Fibroblast of the conjunctiva (primary cell): ENCODE measurements around the gene CDK7.

Source experiments
- DNase-seq: peaks from one replicate; pipeline ENCODE4 v3.0.0-alpha.2; 2010; ENCODE audit warnings: low read depth

Gene CDK7

DNA sequence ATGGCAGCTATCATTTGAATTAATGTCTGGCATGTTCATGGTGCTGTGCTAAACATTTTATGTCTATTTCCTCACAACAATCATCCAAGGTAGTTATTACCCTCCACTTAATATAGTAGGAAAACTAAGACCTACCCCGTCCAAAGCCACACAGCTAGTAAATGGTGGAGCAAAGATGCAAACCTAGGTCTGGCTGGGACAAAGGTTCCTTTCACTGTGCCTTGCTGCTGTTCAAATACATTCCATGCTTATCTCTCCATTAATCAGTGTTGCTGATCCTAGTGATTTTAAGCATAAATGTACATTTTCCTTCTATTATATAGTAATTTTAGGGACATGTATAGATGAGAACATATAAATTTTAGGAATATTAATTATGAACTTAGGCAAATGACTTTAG lies 59.2 kb downstream of the CDK7 start:
- DNase-seq, result no peak

- peak; percentile 9 for DNase-seq
Observed at GRCh38 chr5:69295088-69295754, 60.5 kb downstream of the CDK7 start.

- no peak for DNase-seq
Observed at GRCh38 chr5:69299625-69300024, 64.9 kb downstream of the CDK7 start.

- DNase-seq, result no peak
Observed at GRCh38 chr5:69300537-69301203, 66.0 kb downstream of the CDK7 start.

GRCh38 chr5:69305512-69305911 lies 70.8 kb downstream of the CDK7 start:
- no peak for DNase-seq

- DNase-seq, result no peak
Observed at GRCh38 chr5:69308046-69308553, 73.4 kb downstream of the CDK7 start.

DNA sequence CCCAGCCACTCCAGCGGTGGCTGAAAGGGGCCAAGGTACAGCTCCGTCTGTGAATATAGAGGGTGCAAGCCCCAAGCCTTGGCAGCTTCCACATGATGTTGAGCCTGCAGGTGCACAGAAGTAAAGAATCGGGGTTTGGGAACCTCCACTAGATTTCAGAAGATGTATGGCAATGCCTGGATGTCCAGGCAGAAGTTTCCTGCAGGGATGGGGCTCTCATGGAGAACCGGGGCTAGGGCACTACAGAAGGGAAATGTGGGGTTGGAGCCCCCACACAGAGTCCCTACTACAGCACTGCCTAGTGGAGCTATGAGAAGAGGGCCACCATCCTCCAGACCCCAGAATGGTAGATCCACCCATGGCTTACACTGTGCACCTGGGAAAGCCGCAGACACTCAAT lies 74.7 kb downstream of the CDK7 start:
- DNase-seq, result no peak

DNA sequence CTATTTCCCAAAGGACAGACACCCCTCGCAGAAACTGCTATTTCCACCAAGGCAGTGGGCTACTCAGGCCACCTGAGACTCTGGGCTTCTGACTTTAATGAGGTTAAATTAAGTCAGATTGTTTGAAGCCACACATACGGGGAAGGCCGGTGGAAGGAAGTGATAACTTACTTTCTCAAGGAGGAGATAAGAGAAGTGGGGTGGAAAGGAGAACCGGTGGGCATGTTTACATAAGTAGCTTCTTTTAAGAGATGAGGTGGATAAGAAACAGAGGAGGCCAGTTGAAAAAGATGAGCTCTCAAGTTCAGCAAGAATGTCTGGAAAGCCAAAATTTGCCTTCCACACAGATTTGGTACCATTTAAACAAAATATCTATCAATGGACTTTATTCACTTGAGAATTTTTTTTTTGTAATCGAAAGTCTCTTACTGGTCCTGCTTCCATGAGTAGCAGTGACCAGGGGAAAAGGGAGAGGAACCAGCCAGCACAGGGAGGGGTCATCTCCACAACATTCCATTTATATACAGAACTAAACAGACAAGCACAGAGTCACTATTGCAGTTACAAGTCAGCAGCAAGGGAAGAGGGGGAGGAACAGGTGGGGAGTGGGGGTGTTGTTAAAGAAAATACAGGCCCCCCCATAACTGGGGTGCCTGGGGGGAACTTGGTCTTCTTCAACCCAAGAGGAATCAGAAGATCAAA lies 77.9 kb downstream of the CDK7 start:
- DNase-seq, result no peak

- no peak for DNase-seq
Observed at GRCh38 chr5:69313428-69313827, 78.7 kb downstream of the CDK7 start.

- no peak for DNase-seq
Observed at GRCh38 chr5:69315972-69316371, 81.3 kb downstream of the CDK7 start.

- DNase-seq, result no peak
Observed at GRCh38 chr5:69317391-69317790, 82.7 kb downstream of the CDK7 start.

- DNase-seq, result no peak
Observed at GRCh38 chr5:69326365-69326764, 91.7 kb downstream of the CDK7 start.
